ENCODE measurements around the gene ZDHHC8.

ZDHHC8 gene

DNA sequence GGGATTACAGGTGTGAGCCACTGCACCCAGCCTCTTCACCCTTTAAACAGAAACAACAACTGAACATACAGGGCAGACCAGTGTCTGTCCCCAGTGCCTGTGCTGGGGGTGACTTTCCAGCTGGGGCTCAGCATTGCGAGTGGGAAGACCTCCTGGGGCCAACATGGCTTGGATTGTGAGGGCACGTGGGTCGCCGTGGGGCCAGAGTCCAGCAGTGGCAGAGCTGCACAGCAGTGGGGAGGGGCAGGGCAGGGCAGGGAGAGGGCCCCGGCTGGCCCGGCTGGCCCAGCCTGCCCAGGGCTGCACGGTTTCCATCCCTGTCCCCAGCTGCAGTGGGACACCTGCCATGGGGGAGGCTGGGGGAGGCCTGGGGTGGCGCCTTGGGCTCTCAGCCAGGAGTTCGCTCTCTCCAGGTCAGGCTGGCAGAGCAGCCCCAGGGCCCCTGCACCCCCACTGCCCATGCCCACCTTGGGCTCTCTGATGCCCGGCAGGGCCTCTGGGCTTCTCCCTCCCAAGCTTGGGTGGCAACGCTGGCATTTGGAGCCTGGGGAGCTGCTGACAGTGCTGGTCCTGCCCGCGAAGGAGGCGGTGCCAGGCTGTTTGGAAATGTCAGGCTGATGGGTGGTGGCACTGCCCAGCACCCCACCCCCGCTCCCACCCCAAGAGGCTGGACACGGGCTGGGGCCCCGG lies 49.7 kb downstream of the ZDHHC8 start:
- DNase-seq = no peak

DNA sequence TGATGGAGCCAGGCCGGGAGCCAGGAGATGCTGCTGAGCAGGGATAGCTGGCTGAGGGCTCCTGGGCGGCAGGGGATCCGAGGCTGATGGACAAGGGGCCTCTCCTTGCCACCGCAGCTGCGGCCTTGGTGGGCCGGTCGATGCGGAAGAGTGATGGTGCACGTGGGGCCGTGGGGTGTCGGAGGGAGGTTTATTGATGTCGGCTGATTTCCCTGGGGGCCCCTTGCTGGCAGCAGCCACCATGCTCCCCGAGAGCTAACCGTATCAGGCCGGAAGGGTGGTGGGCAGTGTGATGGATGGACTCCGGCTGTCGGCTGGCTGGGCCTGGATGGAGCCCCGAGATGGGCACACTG lies 50.3 kb downstream of the ZDHHC8 start:
- DNase-seq = no peak

DNA sequence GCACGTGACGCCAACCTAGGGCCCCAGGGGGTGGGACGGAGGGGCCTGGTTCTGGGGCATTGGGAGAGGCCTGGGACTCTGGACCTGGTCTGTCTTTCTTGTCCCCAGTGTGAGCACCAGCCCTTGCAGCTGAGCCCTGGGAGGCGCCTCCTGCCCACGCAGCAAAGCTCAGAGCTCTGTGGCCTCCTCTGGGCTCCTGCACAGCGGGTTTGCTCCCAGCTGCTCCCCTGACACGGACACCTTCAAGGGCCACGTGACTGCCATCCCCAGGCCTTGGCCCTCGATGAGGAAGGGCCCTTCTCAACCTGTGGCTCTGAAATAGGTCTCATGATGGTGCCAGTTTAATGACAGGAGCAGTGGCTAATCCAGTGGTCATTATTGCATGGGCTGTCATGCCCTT lies 50.8 kb downstream of the ZDHHC8 start:
- DNase-seq = no peak

DNA sequence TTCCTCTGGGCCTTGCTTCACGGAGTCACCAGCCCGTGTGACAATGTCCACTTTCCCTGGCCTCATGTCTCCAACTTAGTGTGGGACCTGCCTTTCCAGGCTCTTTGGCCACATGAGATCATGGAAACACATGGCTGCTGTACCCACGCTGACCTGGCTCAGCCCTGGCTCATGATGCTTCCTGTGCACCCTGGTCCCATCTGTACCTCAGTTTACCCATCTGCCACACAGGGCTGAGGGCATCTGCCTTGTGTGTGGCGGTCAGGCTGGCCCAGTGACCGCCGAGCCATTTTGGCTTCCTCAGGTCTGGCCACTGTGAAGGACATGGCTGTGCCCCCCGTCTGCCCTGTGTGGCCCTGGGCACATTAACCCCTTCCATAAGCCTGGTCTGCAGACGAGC lies 51.5 kb downstream of the ZDHHC8 start:
- no peak for DNase-seq

DNA sequence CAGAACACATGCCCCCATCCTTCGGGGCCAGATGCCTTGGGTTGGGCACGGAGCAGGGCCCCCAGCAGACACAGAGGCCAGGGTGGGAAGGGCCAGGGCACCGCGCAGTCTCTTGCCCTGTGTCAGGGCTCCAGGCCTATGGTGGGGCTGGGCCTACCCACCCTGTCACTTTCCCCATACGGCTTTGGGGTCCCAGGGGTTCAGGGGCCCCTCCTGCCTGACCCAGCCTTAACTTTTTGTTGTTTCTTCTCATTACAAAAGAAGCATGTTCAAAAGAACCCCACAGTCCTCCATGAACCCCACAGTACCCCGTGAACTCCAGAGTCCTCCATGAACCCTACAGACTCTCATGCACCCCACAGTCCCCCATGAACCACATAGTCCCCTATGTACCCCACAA lies 52.2 kb downstream of the ZDHHC8 start:
- no peak for DNase-seq

DNA sequence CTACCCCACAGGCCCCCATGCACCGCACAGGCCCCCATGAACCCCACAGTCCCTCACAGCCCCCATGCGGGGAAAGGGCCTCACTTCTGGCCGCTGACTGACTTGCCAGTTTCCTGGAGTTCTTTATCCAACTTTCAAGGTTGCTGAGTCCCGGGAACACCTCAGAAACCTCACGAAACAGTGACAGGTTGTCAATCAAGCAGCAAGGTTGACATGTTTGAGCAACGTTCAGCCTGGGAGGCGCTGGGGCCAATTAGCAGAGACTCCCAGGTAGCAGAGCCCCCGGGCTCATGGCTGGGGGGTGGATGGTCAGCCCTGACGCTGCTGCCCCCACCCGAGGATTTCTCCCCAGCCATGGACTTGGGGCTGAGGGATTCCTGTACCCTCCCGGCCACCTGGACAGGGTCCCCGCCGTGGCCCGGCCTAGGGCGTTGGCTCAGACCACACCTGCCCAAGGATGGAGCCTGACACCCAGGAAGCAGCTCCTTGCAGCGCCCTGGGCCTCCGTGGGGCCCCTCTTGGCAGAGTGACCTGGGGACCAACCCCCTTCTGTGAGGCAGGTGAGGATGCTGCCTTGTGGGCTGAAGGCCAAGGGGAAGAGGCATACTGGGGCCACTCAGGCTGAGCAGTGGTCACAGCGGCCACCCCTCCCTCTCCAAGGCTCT lies 53.0 kb downstream of the ZDHHC8 start:
- DNase-seq = no peak

DNA sequence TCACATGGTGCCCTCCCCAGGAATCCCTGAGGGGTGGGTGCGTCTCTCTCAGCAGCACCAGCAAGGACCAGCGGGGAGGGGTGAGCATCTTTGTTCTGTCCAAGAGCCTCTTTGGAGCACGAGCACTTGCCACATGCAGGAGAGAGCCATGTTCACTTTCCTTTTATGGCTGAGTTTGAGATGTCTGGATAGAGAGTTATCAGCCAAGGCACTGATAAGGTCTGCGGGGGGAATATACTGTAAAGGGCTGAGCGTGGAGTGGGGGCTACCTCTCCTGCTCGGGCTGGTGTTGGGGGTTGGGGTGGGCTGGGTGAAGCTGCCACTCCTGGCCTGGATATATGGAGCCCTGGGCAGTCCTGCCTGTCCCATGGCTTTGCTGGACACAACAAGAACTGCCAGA lies 54.1 kb downstream of the ZDHHC8 start:
- no peak for DNase-seq

DNA sequence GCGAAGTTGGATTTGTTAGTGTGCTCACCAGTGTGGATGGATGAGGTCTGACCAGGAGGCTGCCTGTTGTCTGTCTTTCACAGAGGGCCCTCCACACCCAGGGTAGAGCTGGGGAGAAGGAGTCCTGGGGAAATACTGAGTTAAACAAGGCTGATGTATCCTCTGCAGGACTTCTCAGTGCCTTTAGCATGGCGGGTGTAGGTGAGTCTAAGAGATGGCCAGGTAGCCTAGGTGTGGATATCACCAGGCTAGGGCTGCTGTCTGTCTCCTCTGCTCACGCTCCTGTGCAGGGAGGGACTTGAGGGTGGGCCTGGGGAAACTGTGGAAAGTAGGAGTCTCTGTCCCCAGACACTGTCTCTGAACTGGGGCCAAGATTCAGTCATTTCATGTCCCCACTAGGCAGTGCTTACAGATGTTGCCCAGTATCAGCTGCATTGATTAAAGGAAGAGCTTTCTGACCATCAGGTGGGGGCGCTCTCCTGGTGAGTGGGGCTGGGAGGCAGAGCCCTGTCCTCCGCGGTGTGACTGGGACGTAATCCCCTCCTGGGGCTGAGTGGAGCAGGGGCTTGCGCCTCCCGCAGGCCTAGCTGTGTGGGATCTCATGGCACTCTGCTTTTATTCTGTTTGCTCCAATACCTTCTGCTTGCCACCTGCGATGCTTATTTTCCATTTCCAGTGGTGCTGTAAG lies 54.7 kb downstream of the ZDHHC8 start:
- no peak for DNase-seq

DNA sequence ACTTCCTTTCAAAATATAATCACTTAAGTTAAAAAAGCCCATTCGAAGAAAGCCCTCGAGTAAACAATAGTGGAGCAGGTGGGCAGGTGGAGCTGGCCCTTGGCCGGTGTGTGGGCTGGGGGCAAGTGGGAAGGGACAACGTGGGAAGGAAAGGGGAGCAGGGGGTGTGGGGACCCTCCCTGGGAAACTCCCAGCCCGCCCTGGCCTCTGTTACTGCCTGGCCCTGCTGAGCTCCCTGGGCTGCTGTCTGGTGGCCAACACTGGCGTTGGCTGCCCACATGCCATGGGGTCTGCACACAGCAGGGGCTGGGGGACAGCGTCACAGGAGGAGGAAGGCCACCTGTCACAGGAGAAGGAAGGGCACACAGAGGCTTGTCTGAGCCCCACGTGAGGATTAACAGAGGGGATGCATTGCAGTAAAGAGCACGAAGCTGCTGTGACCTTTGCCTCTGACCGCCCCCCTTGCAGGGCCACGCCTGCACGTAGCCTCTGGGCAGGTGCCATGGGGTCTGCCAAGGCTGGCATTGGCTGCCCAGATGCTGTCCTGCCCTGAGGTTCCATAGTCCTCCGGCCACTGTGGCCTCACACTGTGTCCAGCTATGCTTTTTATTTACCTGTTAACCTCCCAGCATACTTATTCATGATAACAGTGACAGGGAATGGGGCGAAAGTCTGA lies 55.4 kb downstream of the ZDHHC8 start:
- no peak for DNase-seq

DNA sequence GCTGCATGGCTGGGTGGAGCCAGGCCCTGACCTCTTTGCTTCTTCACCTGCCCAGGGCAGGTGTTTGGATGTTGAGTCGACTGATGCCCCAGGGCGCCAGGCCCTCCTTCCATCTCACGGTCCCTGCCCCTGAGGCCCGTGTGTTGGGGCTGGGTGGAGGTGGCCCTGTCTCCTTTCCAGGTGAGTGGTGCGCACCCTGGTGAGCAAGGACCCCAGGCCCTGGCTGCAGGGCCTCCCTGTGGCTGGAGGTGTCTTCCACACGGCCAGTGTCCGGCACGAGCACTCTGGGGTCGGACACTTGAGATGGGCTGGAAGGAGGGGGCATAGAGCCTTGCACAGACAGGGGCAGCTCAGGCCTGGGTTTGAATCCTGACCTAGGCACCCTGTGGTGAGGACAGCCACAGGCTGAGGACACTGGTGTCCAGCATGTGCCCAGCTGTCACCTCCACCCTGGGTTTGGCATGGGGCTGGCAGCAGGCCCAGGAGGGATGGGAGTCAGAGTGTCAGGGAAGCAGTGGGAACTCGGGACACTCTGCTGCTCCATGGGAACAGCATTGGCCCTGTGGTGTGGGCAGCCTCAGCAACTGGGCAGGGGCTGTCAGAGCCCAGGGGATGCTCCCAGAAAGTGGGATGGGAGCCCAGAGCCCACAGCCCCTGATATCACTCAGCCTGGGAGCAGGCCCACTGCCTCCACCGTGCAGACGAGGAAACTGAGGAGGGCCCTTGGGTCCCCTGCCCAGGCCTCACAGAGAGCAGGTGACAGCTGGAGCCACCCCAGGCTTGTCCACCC lies 56.4 kb downstream of the ZDHHC8 start:
- DNase-seq = no peak

DNA sequence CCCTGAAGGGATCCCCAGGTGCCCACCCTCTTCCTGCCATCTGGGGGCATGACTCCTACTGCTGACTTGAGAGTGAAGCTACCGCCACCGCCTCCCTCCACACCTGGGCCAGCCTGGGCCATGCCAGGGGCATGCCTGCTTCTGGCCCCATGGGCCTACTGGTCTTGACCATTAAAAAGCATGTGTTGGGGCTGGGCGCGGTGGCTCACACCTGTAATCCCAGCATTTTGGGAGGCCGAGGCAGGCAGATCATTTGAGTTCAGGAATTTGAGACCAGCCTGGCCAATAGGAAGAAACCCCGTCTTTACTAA lies 56.9 kb downstream of the ZDHHC8 start:
- no peak for DNase-seq

DNA sequence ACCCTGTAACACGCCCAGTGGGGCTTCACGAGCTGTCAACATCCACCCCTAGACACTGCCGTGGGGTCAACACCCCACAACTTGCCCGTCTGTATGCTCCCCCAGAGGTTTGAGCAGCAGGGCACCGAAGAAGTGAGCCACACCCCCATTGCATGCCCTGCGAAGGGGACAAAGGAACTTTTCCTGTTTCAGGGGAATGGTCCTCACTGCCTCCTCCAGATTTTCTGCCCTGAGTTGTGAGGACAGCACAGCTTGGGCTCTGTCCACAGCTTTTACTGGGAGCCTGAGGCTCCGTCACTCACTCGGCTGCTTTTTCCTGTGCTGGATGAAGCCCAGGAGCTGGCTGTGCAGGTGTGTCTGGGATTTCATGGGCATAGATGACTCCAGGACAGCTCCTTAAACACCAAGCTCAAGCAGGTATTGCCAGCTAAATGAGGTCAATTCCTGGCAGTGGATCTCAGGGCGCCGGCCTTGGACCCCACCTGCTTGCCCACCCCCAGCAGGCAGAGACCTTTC lies 59.5 kb downstream of the ZDHHC8 start:
- no peak for DNase-seq

DNA sequence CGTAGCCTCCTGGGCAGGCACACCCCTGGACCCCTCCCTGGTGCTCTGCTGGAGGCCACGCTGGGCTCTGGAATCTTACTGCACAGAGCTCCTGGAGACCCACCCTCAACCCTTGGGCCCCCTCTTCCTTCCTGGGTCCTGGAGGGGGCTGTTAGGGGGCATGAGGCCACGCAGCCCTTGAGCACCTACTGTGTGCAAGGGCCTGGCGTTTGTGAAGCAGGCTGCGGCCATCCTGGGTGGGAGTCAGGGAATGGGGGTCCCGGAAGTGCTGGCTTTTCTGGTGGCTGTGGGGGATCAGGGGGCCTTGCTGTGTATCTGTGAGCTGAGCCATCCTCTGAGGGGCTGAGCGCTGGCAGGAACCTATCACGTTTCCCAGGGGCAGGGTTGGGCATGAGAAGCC lies 60.2 kb downstream of the ZDHHC8 start:
- DNase-seq = no peak

DNA sequence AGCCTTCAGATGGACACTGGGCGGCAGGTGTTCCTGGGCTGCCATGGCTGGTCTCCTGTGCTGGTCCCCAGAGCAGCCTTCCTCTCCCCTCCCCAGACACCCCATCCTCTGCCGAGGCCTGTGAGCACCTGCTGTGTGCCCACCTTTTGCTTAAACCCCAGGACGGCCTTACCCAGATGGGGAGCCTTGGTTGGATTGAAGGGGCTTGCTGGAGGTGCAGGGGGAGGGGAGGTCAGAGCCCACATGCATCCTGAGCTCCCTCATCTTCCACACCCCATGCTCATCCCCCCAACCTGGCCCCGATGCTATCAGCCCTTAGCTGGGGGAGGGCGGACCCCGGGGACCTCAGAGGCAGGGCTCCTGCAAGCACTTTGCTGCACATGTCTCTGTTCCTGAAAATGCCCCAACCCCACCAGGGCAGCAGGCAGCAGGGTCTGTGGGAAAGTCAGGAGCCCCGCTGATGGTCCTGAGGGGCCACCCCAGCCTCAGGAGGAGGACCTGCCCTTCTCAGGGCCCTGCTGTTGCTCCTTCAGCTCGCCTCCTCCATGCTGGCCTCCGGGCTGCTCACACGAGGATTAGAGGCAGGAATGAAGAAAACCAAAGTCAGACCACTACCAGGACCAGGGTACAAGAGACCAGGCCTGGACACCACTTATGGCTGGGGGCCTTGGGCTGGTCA lies 60.8 kb downstream of the ZDHHC8 start:
- no peak for DNase-seq

DNA sequence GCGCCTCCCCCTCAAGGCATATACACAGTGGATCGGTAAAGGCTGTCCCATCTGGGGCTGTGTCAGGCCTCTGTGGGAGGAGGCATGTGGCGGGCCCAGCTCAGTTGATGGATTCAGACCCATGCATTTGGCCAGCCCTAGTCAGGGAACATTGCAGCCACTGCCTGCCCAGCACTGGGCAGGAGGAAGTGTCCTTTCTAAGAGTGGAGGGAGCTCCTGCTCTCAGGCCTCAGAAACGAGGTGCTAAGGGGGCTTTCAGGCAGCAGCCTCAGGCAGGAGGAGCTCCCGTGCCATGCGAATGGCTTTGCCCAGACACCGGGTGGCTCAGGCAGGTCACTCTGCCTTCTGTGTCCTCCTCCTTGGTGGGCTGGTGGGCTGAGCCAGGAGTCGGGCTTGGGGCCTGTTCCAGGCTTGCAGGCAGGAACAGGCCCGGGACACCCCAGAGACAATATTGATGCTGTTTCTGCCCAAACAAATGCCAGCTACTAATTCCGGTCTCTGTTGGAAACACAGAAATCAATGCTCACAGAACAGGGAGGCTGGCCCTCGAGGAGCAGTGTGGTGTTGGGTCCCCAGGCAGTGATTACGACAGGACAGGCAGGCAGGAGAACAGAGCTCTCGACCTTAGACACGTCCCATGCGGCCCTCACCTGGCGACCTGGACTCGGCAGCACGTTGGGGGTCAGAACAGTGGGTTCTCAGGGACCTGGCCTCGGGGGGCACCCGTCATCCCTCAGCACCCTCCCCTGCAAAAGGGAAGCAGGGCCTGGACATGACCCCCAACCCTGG lies 61.6 kb downstream of the ZDHHC8 start:
- no peak for DNase-seq

DNA sequence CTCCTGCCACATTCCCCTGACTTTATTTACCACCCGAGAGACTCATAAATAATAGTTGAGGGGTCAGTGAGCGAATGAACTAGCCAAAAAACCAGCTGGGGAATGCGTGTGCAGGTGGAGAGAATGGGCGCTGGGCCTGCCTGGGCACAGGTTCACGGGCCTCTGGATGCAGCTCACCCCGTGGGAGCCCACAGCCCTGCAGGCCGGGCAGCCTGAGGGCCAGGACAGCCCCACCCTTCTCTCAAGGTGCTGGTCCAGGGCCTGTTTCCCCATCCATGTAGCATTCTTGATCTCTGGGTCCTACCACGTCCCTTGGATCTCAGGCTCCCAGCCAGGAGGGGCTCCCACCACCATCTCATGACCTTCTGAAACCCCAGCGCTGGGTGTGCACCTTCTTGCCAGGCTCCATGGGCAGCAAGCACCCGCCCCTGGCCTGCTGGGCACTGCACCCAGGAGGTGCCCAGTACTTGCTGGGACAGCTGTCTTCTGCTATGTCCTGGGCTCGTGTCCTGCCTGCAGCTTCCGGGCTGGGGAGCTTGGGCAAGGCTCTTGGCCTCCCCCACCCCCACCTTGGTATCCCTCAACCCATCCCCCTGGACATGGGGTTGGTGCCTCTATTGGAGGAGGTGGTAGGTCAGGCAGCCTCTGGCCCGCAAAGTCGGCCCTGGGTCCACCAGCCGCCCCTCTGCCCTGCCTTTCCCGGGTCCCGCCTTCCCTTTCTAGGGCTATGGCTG lies 62.3 kb downstream of the ZDHHC8 start:
- DNase-seq = no peak

DNA sequence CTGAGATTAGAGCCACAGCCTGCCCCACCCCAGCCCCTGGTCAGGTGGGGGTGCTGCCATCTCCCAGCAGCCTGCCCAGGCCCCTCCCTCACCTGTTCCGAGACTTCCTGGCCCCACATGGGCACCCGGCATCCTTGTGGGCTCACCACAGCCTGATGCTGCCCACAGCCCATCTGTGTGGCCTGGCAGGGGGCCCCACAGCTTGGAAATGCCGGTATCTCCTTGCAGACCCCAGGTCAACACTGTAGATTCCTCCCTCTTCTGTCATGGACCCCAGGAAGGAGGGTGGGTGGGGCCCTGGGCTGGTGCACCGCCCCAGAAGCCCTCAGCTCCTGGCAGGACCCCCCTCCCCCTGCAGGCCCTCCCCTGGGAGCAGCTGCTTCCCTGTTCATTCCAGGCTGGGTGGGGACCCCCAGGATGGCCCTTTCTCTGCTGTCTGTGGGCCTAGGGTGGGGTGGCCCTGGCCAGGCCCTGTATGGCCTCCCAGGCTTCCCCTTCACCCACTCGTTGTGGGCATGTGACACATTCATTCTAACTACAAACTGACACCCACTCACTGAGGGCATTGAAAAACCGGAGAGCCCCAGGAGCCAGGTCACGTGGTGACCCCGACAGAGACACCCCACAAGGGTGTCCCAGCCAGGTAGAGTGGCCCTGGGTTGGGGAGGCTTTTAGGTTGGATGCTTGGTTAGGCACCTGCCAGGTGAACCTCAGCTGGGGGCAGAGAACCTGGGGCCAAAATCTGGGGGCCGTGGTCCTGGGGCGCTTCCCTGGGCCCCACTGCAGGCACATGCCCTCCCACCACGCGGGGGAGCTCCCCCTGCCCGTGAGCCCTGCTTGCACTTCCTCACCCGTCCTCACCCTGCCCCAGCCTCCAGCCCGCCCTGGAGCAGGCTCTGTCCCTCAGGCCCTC lies 63.3 kb downstream of the ZDHHC8 start:
- no peak for DNase-seq

DNA sequence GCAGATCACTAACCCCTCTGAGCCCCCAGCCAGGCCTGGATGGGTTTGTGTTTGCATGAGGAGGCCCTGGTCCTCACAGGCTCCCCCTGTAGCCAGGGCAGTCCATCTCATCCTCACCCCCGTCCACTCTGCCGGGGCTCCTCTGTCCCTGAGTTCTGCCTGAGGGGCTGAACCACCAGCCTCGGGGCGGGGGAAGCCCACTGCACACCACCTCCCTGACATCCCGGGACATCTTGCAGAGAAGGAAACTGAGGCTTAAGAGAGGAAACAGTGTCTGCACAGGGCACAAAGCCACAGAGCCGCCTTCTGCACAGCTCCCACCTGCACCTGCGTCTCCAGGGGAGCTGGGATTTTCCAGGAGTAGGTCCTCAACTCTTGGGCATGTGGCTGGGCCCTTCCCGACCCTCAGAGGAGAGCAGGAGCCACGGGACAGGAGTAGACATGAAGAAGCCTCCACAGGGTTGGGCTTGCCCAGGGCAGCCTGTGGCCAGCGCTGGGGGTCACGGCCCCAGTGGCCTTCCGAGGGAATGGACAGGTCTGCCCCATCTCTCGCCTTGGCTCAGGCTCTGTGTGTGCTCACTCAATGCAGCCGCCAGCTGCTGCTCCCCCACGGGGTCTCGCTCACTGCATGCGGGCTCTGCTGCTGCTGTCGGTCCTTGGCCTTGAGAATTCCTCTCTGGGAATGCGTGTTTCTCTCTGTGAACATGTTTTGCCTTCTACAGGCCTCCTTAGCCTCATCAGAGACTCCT lies 64.7 kb downstream of the ZDHHC8 start:
- no peak for DNase-seq
